CD4-positive, CD25-positive, alpha-beta regulatory T cell (primary cell): Measurements from ENCODE around the gene ARHGEF33. TPM values are rescaled to one million over a fixed set of nuclear protein-coding genes. Genes with fewer than 3 reads are reported as not detected.
A peak's percentile ranks its signal among the peaks of the same experiment; 100 is the strongest.

ENCODE experiments used
- ATAC-seq, 2 donors: fragments of 150-1000 bp; cut with Tn5 transposase; one replicate each; pipeline ENCODE4 v1.10.0; 2021; ENCODE audit warnings: low read depth in 2 of 2, moderate number of reproducible peaks in 2 of 2, moderate library complexity in 1 of 2
- DNase-seq, 3 donors: peaks; one replicate each; pipeline versions ENCODE4 v3.0.0 to v3.0.0-alpha.2; 2012 to 2022; ENCODE audit warnings: mixed read lengths in 1 of 3
- H3K27ac ChIP-seq: one replicate; pipeline ENCODE4 v1.7.0; 2013; ENCODE audit warnings: mild to moderate bottlenecking, low read length; ENCODE audit not compliant: insufficient read depth, poor library complexity, severe bottlenecking
- H3K27me3 ChIP-seq: one replicate; pipeline ENCODE4 v1.7.0; 2013; ENCODE audit warnings: low read length; ENCODE audit not compliant: control insufficient read depth, insufficient read depth
- H3K36me3 ChIP-seq: one replicate; pipeline ENCODE4 v1.7.0; 2013; ENCODE audit warnings: mild to moderate bottlenecking, low read length, moderate library complexity; ENCODE audit not compliant: control insufficient read depth, insufficient read depth
- H3K4me1 ChIP-seq: 2 replicates; pipeline ENCODE4 v1.7.0; 2013; ENCODE audit warnings: mild to moderate bottlenecking, low read length; ENCODE audit not compliant: insufficient read depth, control insufficient read depth, poor library complexity, severe bottlenecking
- H3K4me3 ChIP-seq: one replicate; pipeline ENCODE4 v1.7.0; 2013; ENCODE audit warnings: low read depth, mild to moderate bottlenecking, low read length, moderate library complexity
- H3K9me3 ChIP-seq, 2 experiments: 1 replicate in 1 of 2; 2 replicates in 1 of 2; pipeline ENCODE4 v1.7.0; 2013; ENCODE audit warnings: low read length in 2 of 2, mild to moderate bottlenecking in 1 of 2, moderate library complexity in 1 of 2; ENCODE audit not compliant: control insufficient read depth in 2 of 2
- H3K27ac Mint-ChIP-seq, 3 donors: one replicate each; pipeline ENCODE4 v1.8.0; 2020 to 2022; ENCODE audit warnings: mild to moderate bottlenecking in 3 of 3, mixed read lengths in 3 of 3, moderate library complexity in 2 of 3
- H3K27me3 Mint-ChIP-seq: one replicate; pipeline ENCODE4 v1.8.0; 2022; ENCODE audit warnings: mild to moderate bottlenecking, mixed read lengths
- H3K36me3 Mint-ChIP-seq: one replicate; pipeline ENCODE4 v1.8.0; 2020; ENCODE audit warnings: mixed read lengths
- H3K4me1 Mint-ChIP-seq, 4 donors: one replicate each; pipeline ENCODE4 v1.8.0; 2020 to 2022; ENCODE audit warnings: mixed read lengths in 4 of 4, mild to moderate bottlenecking in 1 of 4
- H3K4me3 Mint-ChIP-seq, 4 donors: one replicate each; pipeline ENCODE4 v1.8.0; 2020 to 2022; ENCODE audit warnings: mild to moderate bottlenecking in 4 of 4, mixed read lengths in 4 of 4, moderate library complexity in 3 of 4
- H3K9me3 Mint-ChIP-seq, 7 donors: one replicate each; pipeline ENCODE4 v1.8.0; 2020 to 2022; ENCODE audit warnings: mixed read lengths in 7 of 7, mild to moderate bottlenecking in 3 of 7, moderate library complexity in 2 of 7
- polyA plus RNA-seq, 4 donors: library from polyadenylated mRNA; unstranded; fragments of 300-500 nt; fragmentation: Illumina TruSeq; gene quantifications; one replicate each; pipeline ENCODE4 v1.2.3, GENCODE V29; 2021
- total RNA-seq: library from RNA; stranded (reverse); gene quantifications from one replicate; pipeline ENCODE4 v1.2.3, GENCODE V29; 2022

The ARHGEF33 gene
- total and polyA plus RNA-seq, 5 donors from 2014 or later, result 0.16 TPM; not detected in 4

DNA sequence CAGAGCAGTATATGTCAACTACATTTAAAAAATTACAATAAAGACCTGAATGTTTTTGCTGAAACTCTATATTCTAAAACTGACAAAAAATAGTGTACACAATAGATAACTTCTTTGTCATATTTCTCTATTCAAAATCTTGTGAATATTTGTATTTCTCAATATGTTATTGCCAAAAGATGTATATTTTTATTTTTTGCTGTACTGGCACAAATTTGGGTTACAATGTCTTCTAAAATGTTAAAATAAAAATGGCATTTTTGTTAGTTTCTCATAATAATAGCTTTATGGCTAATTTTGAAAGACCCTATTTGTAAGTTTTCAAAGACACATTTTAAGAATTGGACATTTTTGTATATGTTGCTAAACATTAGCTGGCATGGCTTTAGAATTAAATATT, 630 bp upstream of the ARHGEF33 start:
- ATAC-seq (no peak), DNase-seq (no peak)
- peaks cover 0 to 2% (median 0%) of the 10 kb centered on the region in 7 donors for H3K9me3 Mint-ChIP-seq
- Histone ChIP-seq H3K4me3 (no peak overlapping the region), H3K27ac (no peak overlapping the region), H3K9me3 (no peaks in the 10 kb centered on the region), H3K4me1 (no peaks in the 10 kb centered on the region), H3K27me3 (no peaks in the 10 kb centered on the region), H3K36me3 (no peaks in the 10 kb centered on the region)
- H3K27me3 Mint-ChIP-seq, result peaks cover 6% of the 10 kb centered on the region
- no peaks in the 10 kb centered on the region for H3K4me1 Mint-ChIP-seq
- H3K36me3 Mint-ChIP-seq, result peaks cover 3% of the 10 kb centered on the region
- no peak overlapping the region for H3K4me3 Mint-ChIP-seq
- no peak overlapping the region for H3K27ac Mint-ChIP-seq

GRCh38 chr2:38892819-38893218, 3.1 kb downstream of the ARHGEF33 start:
- H3K27ac Mint-ChIP-seq, result no peak overlapping the region
- ATAC-seq (no peak), DNase-seq (no peak)
- no peaks in the 10 kb centered on the region for H3K36me3 Mint-ChIP-seq
- Histone ChIP-seq H3K9me3 (no peaks in the 10 kb centered on the region), H3K4me3 (no peak overlapping the region), H3K27ac (no peak overlapping the region), H3K4me1 (no peaks in the 10 kb centered on the region), H3K36me3 (no peaks in the 10 kb centered on the region), H3K27me3 (no peaks in the 10 kb centered on the region)
- H3K4me1 Mint-ChIP-seq, result no peaks in the 10 kb centered on the region
- H3K9me3 Mint-ChIP-seq, result peaks cover 0 to 2% (median 0%) of the 10 kb centered on the region in 7 donors
- H3K27me3 Mint-ChIP-seq, result peaks cover 6% of the 10 kb centered on the region
- no peak overlapping the region for H3K4me3 Mint-ChIP-seq

- H3K4me3 ChIP-seq, result no peak overlapping the region
- no peaks in the 10 kb centered on the region for H3K4me1 Mint-ChIP-seq
- ATAC-seq (no peak), DNase-seq (no peak)
- H3K36me3 ChIP-seq, result no peaks in the 10 kb centered on the region
- no peaks in the 10 kb centered on the region for H3K36me3 Mint-ChIP-seq
- no peak overlapping the region for H3K27ac ChIP-seq
- H3K27me3 Mint-ChIP-seq, result no peaks in the 10 kb centered on the region
- peaks cover 0 to under 1% (median 0%) of the 10 kb centered on the region in 7 donors for H3K9me3 Mint-ChIP-seq
- H3K4me3 Mint-ChIP-seq, result no peak overlapping the region
- no peaks in the 10 kb centered on the region for H3K27me3 ChIP-seq
- H3K4me1 ChIP-seq, result no peaks in the 10 kb centered on the region
- H3K9me3 ChIP-seq, result no peaks in the 10 kb centered on the region
- no peak overlapping the region for H3K27ac Mint-ChIP-seq
These were observed 8.6 kb downstream of the ARHGEF33 start for GRCh38 chr2:38898256-38898655.

DNA sequence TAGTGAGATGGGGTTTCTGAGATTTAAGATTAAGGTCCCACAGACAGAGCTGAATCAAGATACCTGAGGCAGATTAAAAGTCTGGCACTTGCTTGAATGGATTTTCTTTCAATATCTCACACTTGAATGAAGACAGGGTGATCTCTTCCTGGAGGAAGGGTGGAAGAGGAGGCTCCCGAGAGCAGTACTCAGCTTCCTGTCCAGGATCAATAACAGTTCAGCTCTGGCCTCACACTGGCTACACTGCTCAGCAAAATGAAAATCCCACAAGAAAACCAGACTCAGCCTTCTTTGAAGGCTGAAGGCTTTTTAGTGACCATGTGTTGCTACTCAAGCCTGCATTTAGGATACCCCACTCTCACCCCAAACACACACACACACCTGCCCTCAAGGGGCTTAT, 11.1 kb downstream of the ARHGEF33 start:
- Histone ChIP-seq H3K9me3 (no peaks in the 10 kb centered on the region), H3K4me1 (no peaks in the 10 kb centered on the region), H3K27me3 (no peaks in the 10 kb centered on the region), H3K27ac (no peak overlapping the region), H3K4me3 (no peak overlapping the region), H3K36me3 (no peaks in the 10 kb centered on the region)
- no peak for ATAC-seq
- Mint-ChIP-seq H3K9me3 (peaks cover 0 to 2% (median 0%) of the 10 kb centered on the region in 7 donors), H3K27me3 (no peaks in the 10 kb centered on the region), H3K27ac (no peak overlapping the region), H3K36me3 (no peaks in the 10 kb centered on the region), H3K4me3 (no peak overlapping the region), H3K4me1 (no peaks in the 10 kb centered on the region)
- DNase-seq, result no peak

GRCh38 chr2:38905251-38905650, 15.6 kb downstream of the ARHGEF33 start:
- peaks cover 7 to 17% (median 15%) of the 10 kb centered on the region in 4 donors for H3K4me1 Mint-ChIP-seq

GRCh38 chr2:38907242-38907641, 17.6 kb downstream of the ARHGEF33 start:
- Mint-ChIP-seq H3K27me3 (no peaks in the 10 kb centered on the region), H3K4me3 (no peak overlapping the region), H3K4me1 (peaks cover 7 to 17% (median 15%) of the 10 kb centered on the region in 4 donors)

More at GRCh38 chr2:38905251-38905650, 15.6 kb downstream of the ARHGEF33 start:
- no peak for ATAC-seq
- peak overlapping the region in 1 of 3 donors; percentile 27 for H3K27ac Mint-ChIP-seq
- H3K27me3 Mint-ChIP-seq, result no peaks in the 10 kb centered on the region
- peaks cover 15% of the 10 kb centered on the region for H3K4me1 ChIP-seq
- H3K36me3 Mint-ChIP-seq, result no peaks in the 10 kb centered on the region
- DNase-seq, result no peak
- H3K4me3 Mint-ChIP-seq, result no peak overlapping the region
- no peak overlapping the region for H3K27ac ChIP-seq
- peaks cover 0 to 2% (median 0%) of the 10 kb centered on the region in 7 donors for H3K9me3 Mint-ChIP-seq
- H3K27me3 ChIP-seq, result no peaks in the 10 kb centered on the region
- H3K36me3 ChIP-seq, result no peaks in the 10 kb centered on the region
- no peak overlapping the region for H3K4me3 ChIP-seq
- H3K9me3 ChIP-seq, result no peaks in the 10 kb centered on the region

DNA sequence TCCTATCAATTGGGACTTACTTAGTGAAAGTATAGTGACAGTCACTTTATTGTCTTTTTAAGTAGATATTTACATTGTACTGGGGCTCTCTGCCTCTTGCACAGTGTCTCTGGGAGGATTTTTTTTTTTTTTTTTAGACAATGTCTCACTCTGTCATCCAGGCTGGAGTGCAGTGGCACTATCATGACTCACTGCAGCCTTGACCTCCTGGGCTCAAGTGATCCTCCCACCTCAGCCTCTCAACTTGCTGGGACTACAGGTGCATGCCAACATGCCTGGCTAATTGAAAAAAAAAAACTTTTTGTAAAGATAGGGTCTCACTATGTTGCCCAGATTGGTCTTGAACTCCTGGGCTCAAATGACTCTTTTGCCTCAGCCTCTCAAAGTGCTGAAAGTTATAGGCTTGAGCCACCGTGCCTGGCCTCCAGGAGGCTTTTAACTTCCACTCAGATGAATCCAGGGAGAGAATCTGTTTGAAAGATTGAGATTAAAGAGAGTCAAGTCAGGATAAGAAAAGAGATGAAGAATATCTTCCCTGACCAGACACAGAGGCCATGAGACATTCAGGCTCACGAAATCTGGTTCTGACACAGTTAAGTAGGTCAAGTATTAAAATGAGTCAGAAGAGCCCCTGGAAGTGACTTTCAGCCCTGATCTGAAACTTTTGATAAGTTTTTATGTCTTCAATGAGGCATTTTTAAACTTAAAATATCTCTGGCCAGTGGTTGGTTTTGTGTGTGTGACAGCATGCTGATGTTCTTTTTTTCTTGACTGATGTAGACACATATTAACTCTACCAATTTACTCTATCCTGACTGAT, 18.3 kb downstream of the ARHGEF33 start:
- H3K27me3 ChIP-seq, result no peaks in the 10 kb centered on the region
- ATAC-seq (peak in 1 of 2 donors; percentile 42), DNase-seq (peak in 2 of 3 donors; percentile 3 to 76)
- H3K4me3 Mint-ChIP-seq, result peak overlapping the region in 1 of 4 donors; percentile 5
- peak overlapping the region in 2 of 3 donors; percentile 6 to 62 for H3K27ac Mint-ChIP-seq
- no peaks in the 10 kb centered on the region for H3K9me3 ChIP-seq
- H3K36me3 Mint-ChIP-seq, result no peaks in the 10 kb centered on the region
- peaks cover 0 to 2% (median 0%) of the 10 kb centered on the region in 7 donors for H3K9me3 Mint-ChIP-seq
- H3K4me3 ChIP-seq, result peak overlapping the region; percentile 24
- H3K36me3 ChIP-seq, result no peaks in the 10 kb centered on the region
- peaks cover 7 to 17% (median 15%) of the 10 kb centered on the region in 4 donors for H3K4me1 Mint-ChIP-seq
- H3K27me3 Mint-ChIP-seq, result no peaks in the 10 kb centered on the region
- peaks cover 15% of the 10 kb centered on the region for H3K4me1 ChIP-seq
- no peak overlapping the region for H3K27ac ChIP-seq

More at GRCh38 chr2:38907242-38907641, 17.6 kb downstream of the ARHGEF33 start:
- Histone ChIP-seq H3K4me3 (no peak overlapping the region), H3K27ac (no peak overlapping the region), H3K27me3 (no peaks in the 10 kb centered on the region), H3K9me3 (no peaks in the 10 kb centered on the region), H3K4me1 (peaks cover 15% of the 10 kb centered on the region), H3K36me3 (no peaks in the 10 kb centered on the region)
- Mint-ChIP-seq H3K9me3 (peaks cover 0 to 2% (median 0%) of the 10 kb centered on the region in 7 donors), H3K36me3 (no peaks in the 10 kb centered on the region), H3K27ac (no peak overlapping the region)
- ATAC-seq, result no peak
- DNase-seq, result no peak
